Parathyroid adenoma (tissue), 2 donors: ENCODE measurements around the gene DLG1.

Experiments
- H2AFZ ChIP-seq: fragments of 300-600 bp; sonication (generic); one replicate; pipeline ENCODE4 v1.7.0; 2017; ENCODE audit warnings: antibody characterized with exemption, mild to moderate bottlenecking
- H3K27ac ChIP-seq: fragments of 300-600 bp; sonication (generic); one replicate; pipeline ENCODE4 v1.7.0; 2017
- H3K27me3 ChIP-seq: fragments of 300-600 bp; sonication (generic); one replicate; pipeline ENCODE4 v1.7.0; 2017; ENCODE audit warnings: low read length; ENCODE audit not compliant: control insufficient read depth, insufficient read depth
- H3K36me3 ChIP-seq: fragments of 300-600 bp; sonication (generic); one replicate; pipeline ENCODE4 v1.7.0; 2017; ENCODE audit warnings: low read length; ENCODE audit not compliant: control insufficient read depth, insufficient read depth
- H3K4me1 ChIP-seq: fragments of 300-600 bp; sonication (generic); one replicate; pipeline ENCODE4 v1.7.0; 2017; ENCODE audit warnings: control low read depth
- H3K4me2 ChIP-seq: fragments of 300-600 bp; sonication (generic); one replicate; pipeline ENCODE4 v1.7.0; 2017; ENCODE audit warnings: low read length
- H3K4me3 ChIP-seq: fragments of 300-600 bp; sonication (generic); one replicate; pipeline ENCODE4 v1.7.0; 2017; ENCODE audit warnings: low read depth, low read length
- H3K79me2 ChIP-seq: fragments of 300-600 bp; sonication (generic); one replicate; pipeline ENCODE4 v1.7.0; 2017; ENCODE audit warnings: control low read depth
- H3K9ac ChIP-seq: fragments of 300-600 bp; sonication (generic); one replicate; pipeline ENCODE4 v1.7.0; 2017; ENCODE audit warnings: mild to moderate bottlenecking
- H3K9me3 ChIP-seq: fragments of 300-600 bp; sonication (generic); one replicate; pipeline ENCODE4 v1.7.0; 2017; ENCODE audit warnings: low read length; ENCODE audit not compliant: control insufficient read depth
- TF ChIP-seq, protein P1 (sequence below): fragments of 300-600 bp; sonication (generic); IDR thresholded peaks from one replicate; pipeline ENCODE4 v1.7.0; 2017; ENCODE audit warnings: antibody characterized with exemption, mild to moderate bottlenecking
- donor health status: primary hyperparathyroidism.

The DLG1 gene

DNA sequence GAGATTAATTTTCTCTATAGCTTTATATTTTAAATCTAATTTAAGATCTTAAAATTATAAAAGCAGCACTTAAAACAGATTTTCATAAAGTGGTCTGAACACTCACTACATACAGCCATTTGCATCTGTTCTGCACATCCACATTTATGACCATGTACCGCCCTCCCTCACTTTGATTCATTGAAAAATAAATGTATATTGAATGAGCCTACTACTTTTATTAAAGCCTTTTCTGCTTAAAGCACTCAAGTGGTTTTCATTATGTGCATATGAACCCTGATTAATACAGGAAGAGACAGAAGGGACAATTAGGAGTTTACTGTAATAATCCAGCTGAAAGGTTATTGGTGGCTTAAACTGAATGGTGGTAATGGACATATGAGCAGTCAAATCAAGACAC lies 129.4 kb downstream of the DLG1 start:
- Histone ChIP-seq H3K27me3 (no peaks in the 10 kb centered on the region), H2AFZ (no peak overlapping the region), H3K4me1 (peaks cover 5% of the 10 kb centered on the region), H3K36me3 (no peaks in the 10 kb centered on the region), H3K4me3 (no peak overlapping the region), H3K9ac (no peak overlapping the region), H3K79me2 (peaks cover 5% of the 10 kb centered on the region), H3K27ac (no peak overlapping the region), H3K9me3 (no peaks in the 10 kb centered on the region), H3K4me2 (no peak overlapping the region)
- TF ChIP-seq, protein P1, sequence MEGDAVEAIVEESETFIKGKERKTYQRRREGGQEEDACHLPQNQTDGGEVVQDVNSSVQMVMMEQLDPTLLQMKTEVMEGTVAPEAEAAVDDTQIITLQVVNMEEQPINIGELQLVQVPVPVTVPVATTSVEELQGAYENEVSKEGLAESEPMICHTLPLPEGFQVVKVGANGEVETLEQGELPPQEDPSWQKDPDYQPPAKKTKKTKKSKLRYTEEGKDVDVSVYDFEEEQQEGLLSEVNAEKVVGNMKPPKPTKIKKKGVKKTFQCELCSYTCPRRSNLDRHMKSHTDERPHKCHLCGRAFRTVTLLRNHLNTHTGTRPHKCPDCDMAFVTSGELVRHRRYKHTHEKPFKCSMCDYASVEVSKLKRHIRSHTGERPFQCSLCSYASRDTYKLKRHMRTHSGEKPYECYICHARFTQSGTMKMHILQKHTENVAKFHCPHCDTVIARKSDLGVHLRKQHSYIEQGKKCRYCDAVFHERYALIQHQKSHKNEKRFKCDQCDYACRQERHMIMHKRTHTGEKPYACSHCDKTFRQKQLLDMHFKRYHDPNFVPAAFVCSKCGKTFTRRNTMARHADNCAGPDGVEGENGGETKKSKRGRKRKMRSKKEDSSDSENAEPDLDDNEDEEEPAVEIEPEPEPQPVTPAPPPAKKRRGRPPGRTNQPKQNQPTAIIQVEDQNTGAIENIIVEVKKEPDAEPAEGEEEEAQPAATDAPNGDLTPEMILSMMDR, result no peak

GRCh38 chr3:197168606-197169005 lies 129.8 kb downstream of the DLG1 start:
- no peaks in the 10 kb centered on the region for H3K36me3 ChIP-seq
- H3K9me3 ChIP-seq, result no peaks in the 10 kb centered on the region
- H2AFZ ChIP-seq, result no peak overlapping the region
- H3K4me1 ChIP-seq, result peaks cover 5% of the 10 kb centered on the region
- no peak overlapping the region for H3K9ac ChIP-seq
- TF ChIP-seq, protein P1, result no peak
- peak overlapping the region; percentile 5 for H3K27ac ChIP-seq
- no peak overlapping the region for H3K4me2 ChIP-seq
- no peaks in the 10 kb centered on the region for H3K27me3 ChIP-seq
- H3K4me3 ChIP-seq, result no peak overlapping the region
- peaks cover 5% of the 10 kb centered on the region for H3K79me2 ChIP-seq

- Histone ChIP-seq H3K4me2 (no peak overlapping the region), H3K4me3 (no peak overlapping the region), H3K9me3 (no peaks in the 10 kb centered on the region), H3K4me1 (peaks cover 5% of the 10 kb centered on the region), H3K36me3 (no peaks in the 10 kb centered on the region), H3K27me3 (no peaks in the 10 kb centered on the region), H3K27ac (peak overlapping the region; percentile 5), H3K9ac (no peak overlapping the region), H2AFZ (no peak overlapping the region), H3K79me2 (peaks cover 7% of the 10 kb centered on the region)
- TF ChIP-seq, protein P1, result no peak
Measured at GRCh38 chr3:197168063-197168462, 130.3 kb downstream of the DLG1 start.

DNA sequence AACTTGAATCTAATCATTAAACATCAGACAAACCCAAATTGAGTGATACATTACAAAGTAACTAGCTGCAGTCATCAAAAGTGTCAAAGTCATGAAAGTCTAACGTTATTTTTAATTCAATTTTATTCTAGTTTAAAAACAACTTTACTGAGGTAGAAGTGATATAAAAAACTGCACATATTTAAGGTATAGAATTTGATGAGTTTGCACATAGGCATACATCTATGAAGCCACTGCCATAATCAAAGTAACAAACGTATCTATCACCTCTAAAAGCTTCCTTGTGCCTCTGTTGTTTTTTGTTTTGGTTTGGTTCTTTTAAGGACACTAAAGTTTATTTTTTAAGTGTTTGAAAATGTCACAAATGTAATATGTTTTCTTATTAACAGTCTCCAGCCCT lies 130.9 kb downstream of the DLG1 start:
- H3K27me3 ChIP-seq, result no peaks in the 10 kb centered on the region
- H3K4me1 ChIP-seq, result peaks cover 5% of the 10 kb centered on the region
- no peak overlapping the region for H2AFZ ChIP-seq
- H3K27ac ChIP-seq, result no peak overlapping the region
- H3K9me3 ChIP-seq, result no peaks in the 10 kb centered on the region
- TF ChIP-seq, protein P1, result no peak
- H3K4me3 ChIP-seq, result no peak overlapping the region
- H3K79me2 ChIP-seq, result peaks cover 10% of the 10 kb centered on the region
- no peaks in the 10 kb centered on the region for H3K36me3 ChIP-seq
- H3K9ac ChIP-seq, result no peak overlapping the region
- no peak overlapping the region for H3K4me2 ChIP-seq

- Histone ChIP-seq H3K4me2 (no peak overlapping the region), H3K27ac (no peak overlapping the region), H2AFZ (no peak overlapping the region), H3K27me3 (no peaks in the 10 kb centered on the region), H3K9ac (no peak overlapping the region), H3K4me3 (no peak overlapping the region), H3K9me3 (no peaks in the 10 kb centered on the region), H3K36me3 (no peaks in the 10 kb centered on the region), H3K4me1 (peaks cover 5% of the 10 kb centered on the region), H3K79me2 (peaks cover 10% of the 10 kb centered on the region)
- TF ChIP-seq, protein P1, result no peak
Measured at GRCh38 chr3:197165890-197166289, 132.5 kb downstream of the DLG1 start.
